CD4-positive, alpha-beta T cell treated with Interleukin-6 at 100 ng/mL for 8 hours (primary cell): ENCODE results near the gene GADD45A.

Experiments used
- DNase-seq: peaks from one replicate; pipeline ENCODE4 v3.0.0-alpha.2; 2020; ENCODE audit warnings: mixed read lengths, low spot score

The GADD45A gene

DNA sequence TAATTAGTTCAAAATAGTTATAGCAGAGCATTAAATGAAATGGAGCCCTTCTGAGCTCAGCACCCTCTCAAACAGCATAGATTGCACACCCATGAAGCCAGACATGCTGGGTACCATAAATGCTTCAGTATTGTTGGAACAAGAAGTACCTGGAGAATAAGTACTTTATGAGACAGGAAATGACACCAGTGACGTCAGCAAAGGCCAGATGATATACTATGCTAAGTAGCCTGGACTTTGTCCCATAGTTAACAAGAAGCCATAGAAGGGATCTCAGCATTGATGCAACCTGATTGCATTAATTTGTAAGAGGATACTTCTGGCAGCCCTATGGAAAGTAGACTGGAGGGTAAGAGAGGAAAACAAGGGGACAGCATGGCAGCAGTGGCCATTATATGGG, 16.3 kb upstream of the GADD45A start:
- no peak for DNase-seq

DNA sequence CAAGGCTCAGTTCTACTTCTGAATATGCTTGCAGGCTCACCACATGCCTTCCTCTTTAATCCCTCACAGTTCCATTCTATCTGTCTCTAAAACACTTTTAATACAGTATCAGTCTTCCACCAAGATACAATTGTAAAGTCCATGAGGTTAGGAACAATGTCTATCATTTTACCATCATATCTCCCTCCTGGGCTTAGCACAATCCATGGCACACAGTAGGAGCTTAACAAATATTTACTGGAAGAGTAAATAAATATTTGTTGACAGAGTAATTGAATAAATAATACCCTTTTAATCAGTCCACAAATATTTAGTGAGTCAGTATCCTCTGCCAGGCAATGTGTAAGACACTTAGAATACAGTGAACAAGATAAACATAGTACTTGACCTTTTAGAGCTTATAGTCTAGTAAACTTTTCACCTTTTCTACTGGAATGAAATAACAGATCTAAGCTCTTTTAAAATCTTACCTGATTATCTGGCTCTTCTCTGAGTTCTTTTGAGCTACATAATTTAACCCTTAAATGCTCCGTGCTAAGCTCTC, 12.7 kb upstream of the GADD45A start:
- no peak for DNase-seq

DNA sequence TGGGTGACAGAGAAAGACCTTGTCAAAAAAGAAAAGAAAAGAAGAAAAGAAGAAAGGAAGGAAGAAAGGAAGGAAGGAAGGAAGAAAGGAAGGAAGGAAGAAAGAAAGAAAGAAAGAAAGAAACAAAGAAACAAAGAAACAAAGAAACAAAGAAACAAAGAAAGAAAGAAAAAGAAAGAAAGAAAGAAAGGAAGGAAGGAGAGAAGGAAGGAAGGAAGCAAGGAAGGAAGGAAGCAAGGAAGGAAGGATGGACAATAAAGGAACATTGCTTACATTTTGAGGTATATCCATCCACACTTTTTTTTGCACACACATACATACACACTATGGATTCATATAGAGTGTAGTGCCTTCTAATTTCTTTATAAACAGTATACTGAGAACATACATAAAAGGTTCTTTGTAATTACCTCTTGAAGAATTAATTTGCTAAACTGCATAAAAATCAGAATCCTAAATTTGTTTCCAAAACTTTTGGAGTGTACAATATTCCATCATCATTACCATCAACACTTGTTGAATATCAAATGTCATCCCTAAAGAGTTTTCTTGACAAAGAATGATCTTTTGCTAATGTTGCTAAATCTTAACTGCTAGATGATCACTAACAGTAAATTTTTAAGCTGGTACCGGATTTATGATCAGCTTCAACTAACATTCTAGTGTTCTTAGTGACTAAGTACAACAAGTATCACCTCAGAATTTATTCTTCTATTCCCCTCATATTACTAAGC, 11.4 kb upstream of the GADD45A start:
- DNase-seq = no peak

DNA sequence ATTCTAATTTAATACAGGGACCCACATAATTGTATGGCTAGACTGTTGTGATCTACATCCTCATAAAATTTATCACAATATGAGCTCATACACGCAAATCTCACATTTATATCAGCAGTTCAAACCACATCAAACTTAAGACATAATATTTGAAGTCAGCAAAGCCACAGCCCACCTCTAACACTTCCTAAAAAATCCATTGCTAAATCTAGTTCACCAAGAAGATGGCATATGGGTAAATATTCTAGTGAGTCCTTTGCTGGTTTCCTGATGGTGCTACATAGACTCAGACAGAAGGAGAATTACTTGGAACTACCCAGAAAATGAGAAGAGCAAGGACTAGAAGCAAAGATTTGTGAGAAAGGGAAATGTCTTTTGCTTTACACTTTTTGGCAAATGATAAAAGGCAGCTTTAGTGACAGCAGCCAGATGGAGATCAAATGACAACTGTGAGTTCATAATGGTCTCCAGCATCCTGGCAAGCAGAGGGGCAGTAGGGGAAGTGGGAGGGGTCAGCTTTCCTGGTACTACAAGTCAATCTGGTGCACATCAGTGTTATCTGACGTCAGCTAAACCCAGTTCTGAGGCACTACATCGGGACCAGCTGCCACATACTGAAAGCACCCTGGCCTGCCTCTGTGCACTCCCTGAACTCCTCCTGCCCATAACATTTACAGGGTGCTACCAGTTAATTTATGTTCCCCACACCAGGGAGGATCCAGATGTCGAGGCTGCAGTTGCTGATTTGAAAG, 10.6 kb upstream of the GADD45A start:
- DNase-seq = peak; percentile 42

DNA sequence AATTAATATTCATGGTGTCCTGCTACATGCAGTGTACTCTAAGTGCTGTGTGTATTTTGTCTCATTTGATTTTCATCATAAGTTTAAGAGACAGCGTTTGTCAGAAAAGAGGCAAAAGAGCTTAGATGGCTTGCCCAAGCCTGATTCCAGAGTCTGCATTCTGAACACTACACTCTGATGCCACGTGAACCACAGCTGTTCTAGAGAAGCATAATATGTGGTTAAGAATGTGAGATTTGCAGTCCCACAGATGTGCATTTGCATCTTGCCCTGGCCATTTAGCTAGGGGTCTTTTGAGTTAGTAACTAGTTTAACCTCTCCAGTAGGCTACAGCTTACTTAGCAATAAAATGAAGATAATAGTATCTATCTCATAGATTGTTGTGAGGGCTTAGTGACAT, 9.2 kb upstream of the GADD45A start:
- DNase-seq = no peak

DNA sequence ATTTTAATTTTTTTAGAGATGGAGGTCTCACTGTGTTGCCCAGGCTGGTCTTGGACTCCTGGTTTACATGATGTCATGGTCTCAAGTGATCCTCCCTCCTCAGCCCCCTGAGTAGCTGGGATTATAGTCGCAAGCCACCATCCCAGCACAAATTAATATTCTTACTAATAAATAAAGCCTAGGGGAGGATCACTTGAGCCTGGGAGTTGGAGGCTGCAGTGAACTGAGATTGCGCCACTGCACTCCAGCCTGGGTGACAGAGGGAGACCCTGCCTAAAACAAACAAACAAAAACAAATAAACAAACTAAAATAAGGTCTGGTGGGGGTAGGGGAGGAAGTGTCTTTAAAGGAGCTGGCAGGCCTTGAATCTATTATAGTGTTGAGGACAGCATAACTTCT, 8.7 kb upstream of the GADD45A start:
- no peak for DNase-seq

DNA sequence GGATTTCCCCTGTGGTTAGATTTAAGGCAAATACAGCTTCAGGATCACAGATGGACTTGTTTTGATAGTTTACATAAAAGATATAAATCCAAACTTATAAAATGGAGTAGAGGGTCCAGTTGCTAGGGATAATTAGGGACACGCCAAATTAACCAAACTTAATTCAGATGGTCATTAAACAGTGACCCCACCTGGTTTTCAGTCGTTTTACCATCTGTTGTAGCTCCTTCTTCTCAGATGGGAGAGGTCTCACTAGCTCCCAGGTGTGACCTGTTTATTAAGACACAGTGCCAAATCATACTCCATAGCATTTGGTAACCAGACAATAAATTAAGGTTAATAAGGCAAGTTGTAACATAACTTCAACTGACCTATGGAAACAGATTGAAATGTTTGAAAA, 8.1 kb upstream of the GADD45A start:
- DNase-seq = no peak

DNA sequence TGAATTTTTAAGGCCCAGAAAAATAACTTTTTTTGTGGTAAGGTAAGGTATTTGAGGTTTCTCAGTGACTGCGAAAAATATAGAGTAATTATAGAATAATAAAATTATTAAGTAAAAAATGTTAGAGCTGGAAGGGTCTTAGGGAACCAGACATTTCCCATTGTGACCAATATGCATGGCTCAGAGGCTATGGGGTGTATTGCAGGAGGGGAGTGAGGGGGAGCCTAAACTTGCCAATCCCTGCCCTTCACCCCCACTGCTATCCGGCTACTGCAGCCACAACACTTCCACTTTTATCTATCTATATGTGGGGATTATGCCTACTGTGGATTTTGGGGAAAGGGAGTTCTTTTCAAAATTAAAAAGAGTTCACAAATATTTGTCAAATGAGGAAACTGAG, 7.6 kb upstream of the GADD45A start:
- no peak for DNase-seq

DNA sequence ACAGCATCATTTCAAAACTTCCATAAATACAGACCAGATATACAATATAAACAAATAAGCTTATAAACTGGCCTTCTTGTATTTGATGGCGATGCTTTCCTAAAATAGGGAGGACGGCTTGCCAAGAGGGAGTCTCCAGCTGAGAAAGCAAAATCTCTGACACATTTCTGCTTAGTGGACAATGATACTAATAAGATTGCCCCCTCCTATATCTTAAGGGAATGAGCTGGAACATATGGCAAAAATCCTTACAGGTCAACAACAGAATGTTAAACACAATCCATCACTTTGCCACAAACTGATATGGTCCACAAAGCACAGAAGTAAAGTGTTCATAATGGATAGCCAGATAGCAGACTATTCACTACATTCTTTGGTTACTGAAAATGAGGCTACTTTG, 7.1 kb upstream of the GADD45A start:
- DNase-seq = no peak

DNA sequence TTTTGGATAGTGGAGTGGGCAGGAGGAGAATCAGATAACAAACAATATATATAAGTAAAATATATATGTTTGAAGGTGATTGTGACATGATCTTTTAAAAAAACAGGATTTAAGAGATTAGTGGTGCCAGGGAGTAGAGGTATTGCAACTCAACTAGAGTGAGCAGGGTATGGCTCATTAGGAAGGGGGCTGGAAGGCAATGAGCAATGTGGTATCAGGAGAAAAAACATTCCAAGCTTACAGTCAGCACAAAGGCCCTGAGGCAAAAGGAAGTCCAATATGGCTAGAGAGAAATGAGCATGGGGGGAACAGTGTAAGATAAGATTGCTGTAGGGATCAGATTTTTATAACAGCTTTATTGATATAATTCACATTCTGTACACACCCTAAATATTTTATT, 5.3 kb upstream of the GADD45A start:
- no peak for DNase-seq

DNA sequence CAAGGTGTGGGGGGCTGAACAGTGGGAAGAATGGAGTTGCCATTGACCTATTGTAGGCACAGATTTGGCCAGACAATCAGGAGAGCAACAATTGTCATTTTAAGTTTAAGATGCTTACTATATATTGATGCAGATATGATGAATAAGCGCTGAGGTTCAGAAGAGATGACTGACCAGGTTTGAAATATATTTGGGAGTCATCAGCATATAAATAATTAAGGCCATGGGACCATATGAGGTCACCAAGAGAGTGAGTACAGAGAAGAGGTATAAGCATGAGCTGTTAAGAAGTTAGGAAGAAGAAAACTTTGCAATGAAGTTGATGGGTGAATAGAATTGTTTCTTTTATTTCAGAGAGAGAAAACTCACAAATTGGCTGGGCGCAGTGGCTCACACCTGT, 4.5 kb upstream of the GADD45A start:
- no peak for DNase-seq

DNA sequence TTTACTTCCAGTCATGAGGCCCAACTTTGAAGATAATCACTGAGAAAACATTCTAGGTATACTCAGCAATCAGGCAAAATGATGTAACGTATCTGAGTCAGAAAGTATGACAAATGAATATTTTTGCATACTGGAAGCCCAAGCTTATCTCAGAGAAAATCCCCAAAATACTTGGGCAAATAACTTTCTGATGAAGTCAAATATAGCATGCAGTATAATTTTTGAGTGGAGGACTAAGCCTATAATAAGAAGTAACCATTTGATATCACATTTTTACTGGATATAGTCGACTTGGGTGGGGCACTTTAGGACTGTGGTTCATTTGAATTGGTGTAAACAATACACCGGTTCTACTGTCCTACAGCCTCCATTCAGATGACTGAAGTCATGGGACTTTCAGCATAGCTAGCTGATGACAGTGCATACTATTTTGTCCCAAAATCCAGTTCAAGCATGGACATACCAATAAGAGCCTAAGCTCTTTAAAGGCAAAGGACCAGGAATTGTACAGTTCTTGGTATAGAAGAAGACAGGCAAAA, 2.3 kb upstream of the GADD45A start:
- DNase-seq = no peak

DNA sequence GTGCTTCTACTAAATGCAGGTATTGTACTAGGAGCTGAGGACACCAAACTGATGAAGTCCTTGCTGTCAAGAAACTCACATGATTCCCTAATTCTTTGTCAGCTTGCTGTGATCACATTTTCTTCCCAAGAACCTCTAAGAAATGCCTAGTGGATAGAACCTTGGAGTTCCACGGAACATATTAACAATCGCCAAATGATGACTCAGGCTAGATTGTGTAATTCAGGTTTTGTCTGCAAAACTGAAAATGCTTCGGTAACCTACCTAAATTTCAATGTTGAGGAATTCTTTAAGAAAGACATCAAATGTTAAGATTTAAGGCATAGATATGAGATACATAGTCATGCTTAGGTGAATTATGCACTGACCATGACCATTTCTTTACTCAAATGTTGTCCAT, 1.7 kb upstream of the GADD45A start:
- DNase-seq = no peak

DNA sequence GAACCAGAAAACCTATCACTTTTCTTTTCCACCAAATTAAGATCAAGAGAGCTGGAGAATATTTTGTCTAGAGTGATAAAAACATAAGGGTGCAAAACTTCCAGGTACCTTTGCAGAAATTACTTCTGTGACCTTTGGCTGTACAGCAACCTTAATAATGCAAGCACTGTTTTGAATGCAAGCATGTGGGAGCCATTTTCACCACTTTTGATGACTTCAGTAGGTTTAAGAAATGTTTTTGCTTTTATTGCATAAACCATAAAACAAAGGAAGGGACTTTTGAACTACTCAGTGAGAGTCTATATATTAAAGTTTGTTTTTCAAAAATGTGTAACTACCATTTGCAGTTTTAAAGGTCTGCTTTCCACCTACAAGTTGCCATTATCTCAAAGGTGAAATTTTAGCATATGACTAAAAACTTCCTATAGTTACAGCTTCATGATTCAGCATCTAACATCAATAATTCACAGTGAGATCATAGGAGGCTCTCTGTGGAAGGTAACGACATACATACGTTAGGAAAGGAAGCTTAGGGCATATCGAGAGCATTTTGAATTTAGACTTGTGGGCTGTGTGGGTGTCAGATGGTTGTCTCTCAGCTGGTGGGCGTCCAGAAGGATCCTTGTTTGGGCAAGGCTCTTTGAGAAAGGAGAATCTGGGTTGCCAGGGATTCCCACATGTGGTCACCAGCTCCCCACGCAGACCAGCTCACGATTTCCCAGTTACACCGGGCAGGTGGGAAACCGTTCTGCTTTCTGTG, 1.1 kb upstream of the GADD45A start:
- DNase-seq = no peak

DNA sequence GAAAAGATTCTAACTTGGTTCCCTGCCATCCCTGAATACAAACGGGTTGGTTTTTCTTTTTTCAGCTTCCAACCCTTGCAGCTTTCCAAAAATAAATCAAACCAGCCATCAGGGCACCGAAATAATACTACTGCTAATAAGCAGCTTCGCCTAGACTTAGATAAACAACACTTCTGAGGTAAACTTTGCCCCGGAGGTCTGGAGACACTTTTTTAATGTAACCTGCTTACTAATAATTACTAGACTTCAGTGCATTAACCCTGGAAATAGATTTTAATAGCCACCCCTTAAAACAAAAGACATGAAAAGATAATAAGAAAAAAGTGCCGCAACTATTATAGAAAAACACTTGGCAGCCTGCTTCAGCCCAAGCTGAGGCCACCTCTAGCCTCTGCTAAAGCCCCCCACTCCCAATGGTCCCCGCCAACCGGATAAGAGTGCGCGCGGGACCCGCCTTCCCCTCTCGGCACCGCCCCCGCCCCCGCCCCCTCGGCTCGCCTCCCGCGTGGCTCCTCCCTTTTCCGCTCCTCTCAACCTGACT, 405 bp upstream of the GADD45A start:
- DNase-seq = no peak

DNA sequence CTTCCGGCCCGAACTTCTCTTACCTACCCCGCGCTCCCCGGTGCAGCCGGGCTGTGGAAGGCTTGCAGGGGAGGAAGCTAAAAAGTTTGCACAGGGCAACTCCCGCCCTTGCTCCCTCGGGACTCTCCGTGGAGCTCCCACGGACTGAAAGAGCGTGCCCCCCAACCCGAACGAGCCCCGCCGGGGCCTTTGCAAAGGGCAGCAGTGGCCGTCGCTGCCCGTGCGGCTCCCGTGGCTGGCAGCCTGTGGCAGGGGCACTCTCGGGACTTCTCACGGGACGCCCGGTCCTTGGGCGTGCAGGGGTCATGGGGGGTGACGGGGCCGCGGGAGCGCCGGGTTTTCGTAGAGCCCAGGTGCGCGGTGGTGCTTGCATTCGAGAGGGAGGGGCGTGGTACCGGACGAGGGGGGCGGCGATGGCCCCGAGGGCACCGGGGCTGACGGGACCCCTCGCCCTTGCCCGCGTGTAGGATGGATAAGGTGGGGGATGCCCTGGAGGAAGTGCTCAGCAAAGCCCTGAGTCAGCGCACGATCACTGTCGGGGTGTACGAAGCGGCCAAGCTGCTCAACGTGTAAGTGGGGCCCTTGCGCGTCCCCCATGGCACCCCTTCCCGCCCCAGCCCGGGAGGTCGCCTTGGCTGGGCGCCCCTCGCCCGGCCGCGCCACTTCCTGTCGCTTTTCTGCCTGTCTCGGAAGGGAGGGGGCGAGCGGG, 711 bp downstream of the GADD45A start:
- peak; percentile 45 for DNase-seq

DNA sequence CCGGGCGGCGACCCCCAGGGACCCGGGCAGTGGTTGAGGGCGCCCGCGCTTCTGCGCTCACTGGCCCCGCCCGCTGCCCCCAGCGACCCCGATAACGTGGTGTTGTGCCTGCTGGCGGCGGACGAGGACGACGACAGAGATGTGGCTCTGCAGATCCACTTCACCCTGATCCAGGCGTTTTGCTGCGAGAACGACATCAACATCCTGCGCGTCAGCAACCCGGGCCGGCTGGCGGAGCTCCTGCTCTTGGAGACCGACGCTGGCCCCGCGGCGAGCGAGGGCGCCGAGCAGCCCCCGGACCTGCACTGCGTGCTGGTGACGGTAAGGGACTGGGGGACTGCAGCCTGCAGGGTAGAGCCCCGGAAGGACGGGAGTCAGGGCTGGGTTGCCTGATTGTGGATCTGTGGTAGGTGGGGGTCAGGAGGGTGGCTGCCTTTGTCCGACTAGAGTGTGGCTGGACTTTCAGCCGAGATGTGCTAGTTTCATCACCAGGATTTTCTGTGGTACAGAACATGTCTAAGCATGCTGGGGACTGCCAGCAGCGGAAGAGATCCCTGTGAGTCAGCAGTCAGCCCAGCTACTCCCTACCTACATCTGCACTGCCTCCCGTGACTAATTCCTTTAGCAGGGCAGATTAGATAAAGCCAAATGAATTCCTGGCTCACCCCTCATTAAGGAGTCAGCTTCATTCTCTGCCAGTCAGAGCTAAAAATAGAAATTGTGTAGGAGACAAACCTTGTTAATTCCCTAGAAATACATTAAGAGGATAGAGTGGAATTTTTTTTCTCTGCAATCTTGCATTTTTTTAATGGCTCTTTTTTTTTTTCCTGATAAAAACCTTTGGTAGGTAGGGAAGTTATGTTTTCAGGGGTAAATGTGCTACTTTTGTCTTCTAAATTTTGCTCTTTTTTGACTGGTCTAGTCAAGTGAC, 1.5 kb downstream of the GADD45A start:
- DNase-seq = peak; percentile 34

DNA sequence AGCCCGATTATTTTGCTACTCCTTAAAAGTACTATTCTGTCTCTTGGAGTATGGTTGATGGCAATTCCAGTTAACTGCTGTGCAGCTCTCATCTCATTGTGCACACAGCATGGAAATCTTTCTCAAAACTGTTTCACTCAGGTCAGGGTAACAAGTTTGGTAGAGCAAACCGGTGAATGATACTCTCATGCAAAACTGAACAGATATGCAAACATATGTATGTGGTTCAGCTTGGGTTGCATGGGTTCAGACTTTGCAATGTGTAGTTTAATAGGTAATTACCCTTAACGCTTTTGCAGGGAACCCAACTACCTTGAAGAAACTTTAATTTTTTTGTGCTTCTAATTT, 2.2 kb downstream of the GADD45A start:
- no peak for DNase-seq

DNA sequence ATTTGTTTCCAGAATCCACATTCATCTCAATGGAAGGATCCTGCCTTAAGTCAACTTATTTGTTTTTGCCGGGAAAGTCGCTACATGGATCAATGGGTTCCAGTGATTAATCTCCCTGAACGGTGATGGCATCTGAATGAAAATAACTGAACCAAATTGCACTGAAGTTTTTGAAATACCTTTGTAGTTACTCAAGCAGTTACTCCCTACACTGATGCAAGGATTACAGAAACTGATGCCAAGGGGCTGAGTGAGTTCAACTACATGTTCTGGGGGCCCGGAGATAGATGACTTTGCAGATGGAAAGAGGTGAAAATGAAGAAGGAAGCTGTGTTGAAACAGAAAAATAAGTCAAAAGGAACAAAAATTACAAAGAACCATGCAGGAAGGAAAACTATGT, 2.6 kb downstream of the GADD45A start:
- no peak for DNase-seq

DNA sequence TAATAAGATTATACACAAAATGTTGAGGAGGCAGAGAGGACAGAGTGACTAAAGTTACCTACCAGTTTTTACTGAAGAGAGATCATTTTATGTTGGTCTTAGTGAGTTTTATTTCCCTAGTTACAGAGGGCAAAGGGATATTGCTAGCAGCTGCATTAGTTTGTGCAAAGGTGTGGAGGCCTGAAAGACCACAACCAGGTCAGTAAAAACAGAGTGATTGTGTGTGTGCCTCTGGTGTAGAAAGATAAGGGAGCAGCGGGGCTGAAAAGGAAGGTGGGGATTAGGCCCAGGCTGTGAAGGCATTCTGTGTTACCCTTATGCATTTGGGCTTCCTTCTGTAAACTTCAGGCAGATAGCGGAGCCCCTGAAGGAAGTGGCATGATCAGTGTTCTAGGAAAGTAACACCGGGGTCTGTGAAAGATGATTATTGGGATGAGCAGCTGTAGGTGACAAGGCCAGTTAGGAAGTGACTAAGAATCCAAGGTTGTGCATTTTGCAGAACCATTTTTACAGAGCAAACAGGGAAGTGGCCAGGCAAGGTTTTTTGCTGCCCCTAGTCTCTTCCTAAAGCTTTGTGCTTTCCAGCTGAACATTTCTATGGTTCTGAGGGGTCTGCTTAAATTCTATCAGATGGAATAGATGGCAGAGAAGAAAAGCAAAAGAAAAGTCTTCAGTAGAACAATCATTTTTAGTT, 3.7 kb downstream of the GADD45A start:
- DNase-seq = no peak
